DND-41 (cell line): Measurements from ENCODE around the gene TOMM7.

ENCODE experiments used
- ATAC-seq: fragments of 200-7000 bp; cut with Tn5 transposase; 3 replicates; pipeline ENCODE4 v1.9.1; 2021; ENCODE audit warnings: low read depth; ENCODE audit not compliant: insufficient read depth
- DNase-seq: peaks from one replicate; pipeline ENCODE4 v3.0.0-alpha.2; 2020
- H2AFZ ChIP-seq: 2 replicates; pipeline ENCODE4 v1.6.0; 2012; ENCODE audit warnings: low read depth, low read length
- H3K27ac ChIP-seq: 2 replicates; pipeline ENCODE4 v1.5.1; 2012; ENCODE audit warnings: low read length, inconsistent platforms
- H3K27me3 ChIP-seq: fragments of 200-600 bp; sonication (generic); 2 replicates; pipeline ENCODE4 v1.6.0; 2012; ENCODE audit warnings: low read length, mild to moderate bottlenecking, inconsistent platforms; ENCODE audit not compliant: insufficient read depth, poor library complexity
- H3K36me3 ChIP-seq: 2 replicates; pipeline ENCODE4 v1.5.1; 2012; ENCODE audit warnings: low read length, inconsistent platforms; ENCODE audit not compliant: insufficient read depth
- H3K4me1 ChIP-seq: 2 replicates; pipeline ENCODE4 v1.5.1; 2012; ENCODE audit warnings: mild to moderate bottlenecking, low read length; ENCODE audit not compliant: insufficient read depth
- H3K4me2 ChIP-seq: 2 replicates; pipeline ENCODE4 v1.6.0; 2012; ENCODE audit warnings: mild to moderate bottlenecking, moderate library complexity, low read length, inconsistent platforms; ENCODE audit not compliant: insufficient read depth
- H3K4me3 ChIP-seq, 2 experiments: fragments of 200-600 bp in 1 of 2; shearing (Covaris generic) in 1 of 2; 2 replicates each; pipeline ENCODE4 v1.5.1; 2012 to 2016; ENCODE audit warnings: inconsistent platforms in 2 of 2, low read length in 2 of 2, mild to moderate bottlenecking in 2 of 2, low read depth in 1 of 2, moderate library complexity in 1 of 2
- H3K79me2 ChIP-seq: 2 replicates; pipeline ENCODE4 v1.6.0; 2012; ENCODE audit warnings: low read length, inconsistent platforms; ENCODE audit not compliant: insufficient read depth
- H3K9ac ChIP-seq: 2 replicates; pipeline ENCODE4 v1.6.0; 2012; ENCODE audit warnings: low read depth, mild to moderate bottlenecking, inconsistent platforms, low read length, moderate library complexity
- H3K9me3 ChIP-seq: 2 replicates; pipeline ENCODE4 v1.5.1; 2012; ENCODE audit warnings: low read length, moderate library complexity, mild to moderate bottlenecking, inconsistent platforms; ENCODE audit not compliant: insufficient read depth, severe bottlenecking
- H4K20me1 ChIP-seq: 2 replicates; pipeline ENCODE4 v1.6.0; 2012; ENCODE audit warnings: low read length; ENCODE audit not compliant: insufficient read depth
- CTCF ChIP-seq: IDR thresholded peaks from 2 replicates; pipeline ENCODE4 v1.5.1; 2012; ENCODE audit warnings: borderline replicate concordance, low read length, moderate library complexity, mild to moderate bottlenecking; ENCODE audit not compliant: poor library complexity, severe bottlenecking; ENCODE audit errors: extremely low read depth
- EZH2 ChIP-seq: IDR thresholded peaks from 3 replicates; pipeline ENCODE4 v1.6.1; 2012; ENCODE audit warnings: borderline replicate concordance, low read depth, mild to moderate bottlenecking, moderate library complexity, low read length, inconsistent platforms; ENCODE audit not compliant: severe bottlenecking

TOMM7 gene

GRCh38 chr7:22843681-22844309, 21.1 kb upstream of the TOMM7 start:
- Histone ChIP-seq H3K27me3 (no peaks in the 10 kb centered on the region), H3K9me3 (no peaks in the 10 kb centered on the region), H2AFZ (no peak overlapping the region), H3K4me2 (no peak overlapping the region), H3K4me3 (no peak overlapping the region), H3K36me3 (no peaks in the 10 kb centered on the region), H3K9ac (no peak overlapping the region), H3K27ac (no peak overlapping the region), H4K20me1 (no peaks in the 10 kb centered on the region), H3K79me2 (no peaks in the 10 kb centered on the region), H3K4me1 (no peaks in the 10 kb centered on the region)
- no peak for TF ChIP-seq EZH2
- TF ChIP-seq CTCF, result no peak
- no peak for ATAC-seq
- DNase-seq, result no peak

DNA sequence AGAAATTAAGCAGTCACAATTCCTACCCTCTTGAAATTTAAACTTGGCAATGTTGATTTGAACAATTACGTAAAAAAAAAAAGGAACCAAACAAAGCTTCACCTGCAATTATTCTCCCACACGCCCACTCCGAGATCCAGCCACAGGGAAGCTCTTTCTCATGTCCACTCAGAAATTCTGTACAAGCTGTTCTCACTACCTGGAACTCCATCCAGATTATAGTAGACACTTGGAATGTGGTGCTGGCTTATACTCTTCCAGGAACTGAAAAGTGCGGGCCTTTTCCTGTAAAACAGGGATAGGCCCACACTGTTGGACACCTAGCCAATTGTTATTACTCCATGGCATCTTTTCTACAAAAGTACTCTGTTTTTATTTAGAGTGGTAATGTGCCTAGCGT, 20.3 kb upstream of the TOMM7 start:
- Histone ChIP-seq H4K20me1 (no peaks in the 10 kb centered on the region), H3K79me2 (no peaks in the 10 kb centered on the region), H3K9me3 (no peaks in the 10 kb centered on the region), H3K9ac (no peak overlapping the region), H3K4me3 (no peak overlapping the region), H3K27me3 (no peaks in the 10 kb centered on the region), H3K4me1 (no peaks in the 10 kb centered on the region), H3K27ac (no peak overlapping the region), H3K4me2 (no peak overlapping the region), H3K36me3 (no peaks in the 10 kb centered on the region), H2AFZ (no peak overlapping the region)
- no peak for TF ChIP-seq EZH2
- TF ChIP-seq CTCF, result no peak
- DNase-seq (no peak), ATAC-seq (no peak)

DNA sequence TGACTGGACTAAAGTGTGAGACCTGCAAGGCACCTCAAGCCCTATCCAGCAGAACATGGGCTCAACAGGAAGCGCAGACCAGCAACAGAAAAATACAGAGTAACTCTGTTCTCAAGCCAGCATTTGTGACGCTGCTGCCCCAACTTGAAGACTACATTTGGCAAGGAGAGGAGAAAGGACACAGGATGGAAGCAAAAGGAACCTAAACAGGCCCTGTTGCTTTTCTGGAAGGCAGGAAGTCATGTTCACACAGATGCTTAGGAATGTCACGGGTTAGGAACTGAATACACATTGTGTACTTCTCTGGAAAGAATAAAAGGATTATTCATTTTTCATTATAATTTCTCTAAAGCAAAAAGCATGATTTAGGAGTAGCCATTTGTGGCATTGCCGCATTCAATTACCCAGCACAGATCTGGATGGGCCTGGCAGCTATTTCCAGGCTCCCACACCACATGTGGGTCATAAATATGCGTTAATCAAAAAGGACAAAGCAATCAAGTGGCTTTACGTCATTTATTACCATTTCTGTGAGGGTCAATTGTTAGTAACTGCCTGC, 19.8 kb upstream of the TOMM7 start:
- Histone ChIP-seq H3K4me2 (no peak overlapping the region), H3K27ac (no peak overlapping the region), H3K27me3 (no peaks in the 10 kb centered on the region), H2AFZ (no peak overlapping the region), H3K36me3 (no peaks in the 10 kb centered on the region), H3K9ac (no peak overlapping the region), H4K20me1 (no peaks in the 10 kb centered on the region), H3K4me3 (no peak overlapping the region), H3K4me1 (no peaks in the 10 kb centered on the region), H3K79me2 (no peaks in the 10 kb centered on the region), H3K9me3 (no peaks in the 10 kb centered on the region)
- TF ChIP-seq EZH2 (no peak), CTCF (no peak)
- ATAC-seq, result no peak
- no peak for DNase-seq
